ELF-1 (cell line): Measurements from ENCODE around the gene THSD7A.

Experiments used
- DNase-seq: peaks from one replicate; pipeline ENCODE4 v3.0.0-alpha.2; 2016; ENCODE audit warnings: low read depth, low spot score

Gene THSD7A

GRCh38 chr7:11633310-11633709 lies 198.7 kb downstream of the THSD7A start:
- no peak for DNase-seq

- DNase-seq: no peak
These were observed 201.6 kb downstream of the THSD7A start for GRCh38 chr7:11630355-11630754.

GRCh38 chr7:11625669-11626068 lies 206.3 kb downstream of the THSD7A start:
- DNase-seq: no peak

- DNase-seq: no peak
These were observed 208.8 kb downstream of the THSD7A start for GRCh38 chr7:11623093-11623678.

GRCh38 chr7:11620406-11621253 lies 211.4 kb downstream of the THSD7A start:
- DNase-seq: no peak

- no peak for DNase-seq
These were observed 215.5 kb downstream of the THSD7A start for GRCh38 chr7:11616466-11616865.

- DNase-seq: no peak
These were observed 216.8 kb downstream of the THSD7A start for GRCh38 chr7:11615174-11615573.

- no peak for DNase-seq
These were observed 218.6 kb downstream of the THSD7A start for GRCh38 chr7:11613292-11613930.

- no peak for DNase-seq
These were observed 219.3 kb downstream of the THSD7A start for GRCh38 chr7:11612737-11613136.

- DNase-seq: no peak
These were observed 222.8 kb downstream of the THSD7A start for GRCh38 chr7:11609096-11609670.

GRCh38 chr7:11607686-11608085 lies 224.3 kb downstream of the THSD7A start:
- DNase-seq: no peak

GRCh38 chr7:11605749-11606148 lies 226.2 kb downstream of the THSD7A start:
- DNase-seq: no peak

GRCh38 chr7:11604505-11604904 lies 227.5 kb downstream of the THSD7A start:
- DNase-seq: no peak

GRCh38 chr7:11601761-11602160 lies 230.2 kb downstream of the THSD7A start:
- no peak for DNase-seq

- no peak for DNase-seq
These were observed 238.7 kb downstream of the THSD7A start for GRCh38 chr7:11593322-11593721.

GRCh38 chr7:11592699-11593098 lies 239.3 kb downstream of the THSD7A start:
- no peak for DNase-seq

GRCh38 chr7:11591943-11592342 lies 240.1 kb downstream of the THSD7A start:
- DNase-seq: no peak

GRCh38 chr7:11591055-11591633 lies 240.9 kb downstream of the THSD7A start:
- DNase-seq: no peak

GRCh38 chr7:11589251-11589650 lies 242.7 kb downstream of the THSD7A start:
- no peak for DNase-seq

- no peak for DNase-seq
These were observed 244.2 kb downstream of the THSD7A start for GRCh38 chr7:11587814-11588213.

GRCh38 chr7:11587048-11587447 lies 244.9 kb downstream of the THSD7A start:
- no peak for DNase-seq

- no peak for DNase-seq
These were observed 247.5 kb downstream of the THSD7A start for GRCh38 chr7:11584406-11585031.
